ENCODE results near the gene LRRC8A. TPM values are rescaled to one million over a fixed set of nuclear protein-coding genes. Genes with fewer than 3 reads are reported as not detected.

Gene LRRC8A
- total and polyA plus RNA-seq, 9 donors, result 10.6 to 29.1 (median 21.3) TPM

DNA sequence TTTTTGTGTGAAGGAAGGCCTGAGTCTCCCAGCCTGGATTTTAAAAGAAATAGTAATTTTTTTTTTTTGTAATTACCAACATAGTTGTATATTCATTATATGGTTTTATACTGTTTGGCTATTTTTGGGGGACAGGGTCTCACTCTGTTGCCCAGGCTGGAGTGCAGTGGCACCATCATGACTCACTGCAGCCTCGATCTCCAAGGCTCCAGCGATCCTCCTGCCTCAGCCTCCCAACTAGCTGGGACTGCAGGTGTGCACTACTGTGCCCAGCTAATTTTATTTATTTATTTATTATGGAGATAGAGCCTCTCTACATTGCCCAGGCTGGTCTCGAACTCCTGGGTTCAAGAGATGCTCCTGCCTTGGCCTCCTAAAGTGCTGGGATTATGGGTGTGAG, 5.1 kb downstream of the LRRC8A start:
- 100% methylated on average over 1 of the region's 3 CpGs for WGBS (ENCODE audit: insufficient coverage)
- DNase-seq, result no peak
- Histone ChIP-seq H3K9me3 (replicated peaks; ENCODE audit: control insufficient read depth, low read depth, low read length) (no peaks in the 10 kb centered on the region), H3K4me1 (ENCODE audit: control insufficient read depth, insufficient read depth, low read length) (peaks cover 28% of the 10 kb centered on the region), H3K27me3 (ENCODE audit: control insufficient read depth, insufficient read depth, low read length) (no peaks in the 10 kb centered on the region), H3K4me3 (ENCODE audit: low read length) (no peak overlapping the region), H3K27ac (ENCODE audit: low read length) (no peak overlapping the region), H3K36me3 (ENCODE audit: control insufficient read depth, insufficient read depth, low read length) (peaks cover 59% of the 10 kb centered on the region)

GRCh38 chr9:128887914-128888350, 6.0 kb downstream of the LRRC8A start:
- H3K9me3 ChIP-seq (replicated peaks; ENCODE audit: control insufficient read depth, low read depth, low read length), result no peaks in the 10 kb centered on the region
- no peaks in the 10 kb centered on the region for H3K27me3 ChIP-seq (ENCODE audit: control insufficient read depth, insufficient read depth, low read length)
- H3K27ac ChIP-seq (ENCODE audit: low read length), result no peak overlapping the region
- peaks cover 35% of the 10 kb centered on the region for H3K4me1 ChIP-seq (ENCODE audit: control insufficient read depth, insufficient read depth, low read length)
- no peak for DNase-seq
- no peak overlapping the region for H3K4me3 ChIP-seq (ENCODE audit: low read length)
- H3K36me3 ChIP-seq (ENCODE audit: control insufficient read depth, insufficient read depth, low read length), result peaks cover 68% of the 10 kb centered on the region
- 43% methylated on average over 4 of the region's 9 CpGs for WGBS (ENCODE audit: insufficient coverage)

DNA sequence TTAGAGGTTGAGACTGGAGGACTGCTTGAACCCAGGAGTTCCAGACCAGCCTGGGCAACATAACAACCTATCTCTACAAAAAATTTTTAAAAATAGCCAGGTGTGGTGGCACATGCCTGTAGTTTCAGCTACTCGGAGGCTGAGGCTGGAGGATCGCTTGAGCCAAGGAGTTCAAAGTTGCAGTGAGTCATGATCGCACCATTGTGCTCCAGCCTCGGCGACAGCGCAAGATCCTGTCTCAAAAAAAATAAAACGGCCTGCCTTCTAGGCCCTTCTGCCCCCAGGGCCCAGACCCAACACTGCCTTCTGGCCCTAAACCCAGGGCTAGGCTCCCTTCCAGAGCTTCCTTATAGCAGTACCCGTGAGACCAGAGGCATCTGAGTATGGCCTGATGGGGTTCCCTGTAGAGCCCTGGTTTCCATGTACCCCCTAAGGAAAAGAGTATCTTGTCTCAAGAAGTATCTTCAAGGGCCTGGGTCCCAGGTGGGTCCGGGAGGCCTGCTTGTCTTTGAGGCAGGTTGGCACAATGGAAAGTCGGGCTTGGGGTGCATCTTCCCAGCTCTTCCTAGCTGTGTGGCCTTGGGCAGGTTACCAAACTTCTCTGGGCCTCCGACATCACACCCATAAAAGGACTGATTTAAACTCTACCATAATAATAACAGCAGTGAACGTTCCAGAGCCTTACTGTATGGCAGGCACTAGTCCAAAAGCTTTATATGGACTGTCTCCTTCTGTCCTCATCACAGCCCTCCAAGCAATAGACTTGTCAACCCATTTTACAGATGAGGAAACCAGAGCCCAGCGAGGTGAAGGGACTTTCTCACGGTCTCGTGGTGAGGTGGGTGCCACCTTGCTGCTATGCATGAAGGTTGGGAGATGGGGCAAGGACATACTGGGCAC, 9.6 kb downstream of the LRRC8A start:
- no peak overlapping the region for H3K27ac ChIP-seq (ENCODE audit: low read length)
- no peak for DNase-seq
- peaks cover 58% of the 10 kb centered on the region for H3K36me3 ChIP-seq (ENCODE audit: control insufficient read depth, insufficient read depth, low read length)
- no peak overlapping the region for H3K4me3 ChIP-seq (ENCODE audit: low read length)
- 81% methylated on average over 12 of the region's 15 CpGs for WGBS (ENCODE audit: insufficient coverage)
- no peaks in the 10 kb centered on the region for H3K9me3 ChIP-seq (replicated peaks; ENCODE audit: control insufficient read depth, low read depth, low read length)
- H3K27me3 ChIP-seq (ENCODE audit: control insufficient read depth, insufficient read depth, low read length), result no peaks in the 10 kb centered on the region
- H3K4me1 ChIP-seq (ENCODE audit: control insufficient read depth, insufficient read depth, low read length), result peaks cover 25% of the 10 kb centered on the region

DNA sequence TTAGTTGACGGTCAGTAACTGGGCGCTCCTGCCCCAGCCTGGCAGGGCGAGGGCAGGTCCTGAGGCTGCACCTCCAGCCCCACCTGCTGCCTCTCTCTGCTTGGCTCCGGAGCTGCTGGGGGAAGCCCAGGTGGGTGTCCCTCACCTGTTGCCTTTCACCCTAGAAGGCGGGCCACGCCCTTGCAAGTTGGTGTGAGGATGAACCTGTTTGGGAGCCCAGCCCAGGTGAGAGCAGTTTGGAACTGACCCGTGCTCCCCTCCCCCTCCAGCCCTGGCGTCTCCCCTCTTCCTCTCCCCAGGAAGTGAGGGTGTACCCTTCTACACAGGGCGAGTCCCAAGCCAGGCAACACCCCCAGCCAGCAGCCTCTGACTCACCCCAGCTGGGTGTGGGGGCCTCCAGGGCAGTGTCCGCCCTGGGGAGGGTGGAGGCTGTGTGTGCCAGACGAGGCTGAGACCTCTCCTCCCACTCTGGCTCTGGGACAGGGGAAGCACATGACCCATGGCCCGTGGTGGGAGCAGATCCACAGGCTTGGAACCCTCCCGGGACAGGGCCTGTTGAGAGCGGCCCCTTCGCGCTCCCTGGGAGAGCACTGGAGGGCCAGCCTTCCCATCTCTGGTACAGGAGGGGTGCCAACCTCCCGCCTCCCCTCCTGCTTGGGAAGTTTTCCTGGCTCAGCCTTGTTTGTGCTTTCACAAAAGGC, 10.4 kb downstream of the LRRC8A start:
- 83% methylated on average over 6 of the region's 17 CpGs for WGBS (ENCODE audit: insufficient coverage)
- Histone ChIP-seq H3K27me3 (ENCODE audit: control insufficient read depth, insufficient read depth, low read length) (no peaks in the 10 kb centered on the region), H3K4me3 (ENCODE audit: low read length) (no peak overlapping the region), H3K27ac (ENCODE audit: low read length) (peak overlapping the region; percentile 47), H3K4me1 (ENCODE audit: control insufficient read depth, insufficient read depth, low read length) (peaks cover 25% of the 10 kb centered on the region), H3K9me3 (replicated peaks; ENCODE audit: control insufficient read depth, low read depth, low read length) (no peaks in the 10 kb centered on the region), H3K36me3 (ENCODE audit: control insufficient read depth, insufficient read depth, low read length) (peaks cover 57% of the 10 kb centered on the region)
- DNase-seq, result peak; percentile 73

DNA sequence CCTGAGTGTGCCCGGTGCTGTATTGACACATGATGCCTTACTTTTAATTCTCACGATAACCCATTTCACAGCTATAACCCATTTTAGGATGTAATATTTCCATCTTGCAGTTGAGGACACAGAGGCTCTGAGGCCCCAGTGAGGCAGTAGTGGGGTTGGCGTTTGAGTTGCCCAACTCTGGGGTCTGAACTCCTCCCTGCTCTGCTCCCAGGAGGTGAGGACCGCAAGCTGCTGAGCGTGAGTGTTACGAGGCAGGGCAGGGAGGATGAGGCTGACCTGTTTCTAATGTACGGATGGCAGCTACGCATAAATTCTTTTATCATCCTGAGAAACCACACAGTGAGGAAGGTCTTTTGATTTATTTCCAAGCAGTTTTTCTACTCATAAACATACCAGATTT, 11.4 kb downstream of the LRRC8A start:
- Histone ChIP-seq H3K27me3 (ENCODE audit: control insufficient read depth, insufficient read depth, low read length) (no peaks in the 10 kb centered on the region), H3K4me1 (ENCODE audit: control insufficient read depth, insufficient read depth, low read length) (peaks cover 20% of the 10 kb centered on the region), H3K36me3 (ENCODE audit: control insufficient read depth, insufficient read depth, low read length) (peaks cover 58% of the 10 kb centered on the region), H3K27ac (ENCODE audit: low read length) (peak overlapping the region; percentile 47), H3K4me3 (ENCODE audit: low read length) (no peak overlapping the region), H3K9me3 (replicated peaks; ENCODE audit: control insufficient read depth, low read depth, low read length) (no peaks in the 10 kb centered on the region)
- WGBS (ENCODE audit: insufficient coverage), result 80% methylated on average over 1 of the region's 8 CpGs
- DNase-seq, result no peak

- H3K27me3 ChIP-seq (ENCODE audit: control insufficient read depth, insufficient read depth, low read length), result no peaks in the 10 kb centered on the region
- H3K9me3 ChIP-seq (replicated peaks; ENCODE audit: control insufficient read depth, low read depth, low read length), result no peaks in the 10 kb centered on the region
- H3K36me3 ChIP-seq (ENCODE audit: control insufficient read depth, insufficient read depth, low read length), result peaks cover 60% of the 10 kb centered on the region
- H3K27ac ChIP-seq (ENCODE audit: low read length), result no peak overlapping the region
- peaks cover 18% of the 10 kb centered on the region for H3K4me1 ChIP-seq (ENCODE audit: control insufficient read depth, insufficient read depth, low read length)
- no peak overlapping the region for H3K4me3 ChIP-seq (ENCODE audit: low read length)
- no peak for DNase-seq
- no CpG with 5 or more reads among the region's 2 CpGs for WGBS (ENCODE audit: insufficient coverage)
These were observed 12.8 kb downstream of the LRRC8A start for GRCh38 chr9:128894764-128895163.

GRCh38 chr9:128895556-128895955, 13.6 kb downstream of the LRRC8A start:
- Histone ChIP-seq H3K27ac (ENCODE audit: low read length) (no peak overlapping the region), H3K4me3 (ENCODE audit: low read length) (no peak overlapping the region), H3K4me1 (ENCODE audit: control insufficient read depth, insufficient read depth, low read length) (peaks cover 22% of the 10 kb centered on the region), H3K36me3 (ENCODE audit: control insufficient read depth, insufficient read depth, low read length) (peaks cover 57% of the 10 kb centered on the region), H3K27me3 (ENCODE audit: control insufficient read depth, insufficient read depth, low read length) (no peaks in the 10 kb centered on the region), H3K9me3 (replicated peaks; ENCODE audit: control insufficient read depth, low read depth, low read length) (no peaks in the 10 kb centered on the region)
- DNase-seq, result no peak
- WGBS (ENCODE audit: insufficient coverage), result 42% methylated on average over 2 of the region's 4 CpGs

GRCh38 chr9:128898382-128898781, 16.4 kb downstream of the LRRC8A start:
- H3K4me3 ChIP-seq (ENCODE audit: low read length), result no peak overlapping the region
- 90% methylated on average over 5 of the region's 5 CpGs for WGBS (ENCODE audit: insufficient coverage)
- no peaks in the 10 kb centered on the region for H3K9me3 ChIP-seq (replicated peaks; ENCODE audit: control insufficient read depth, low read depth, low read length)
- peaks cover 17% of the 10 kb centered on the region for H3K4me1 ChIP-seq (ENCODE audit: control insufficient read depth, insufficient read depth, low read length)
- H3K27me3 ChIP-seq (ENCODE audit: control insufficient read depth, insufficient read depth, low read length), result no peaks in the 10 kb centered on the region
- no peak overlapping the region for H3K27ac ChIP-seq (ENCODE audit: low read length)
- DNase-seq, result no peak
- peaks cover 39% of the 10 kb centered on the region for H3K36me3 ChIP-seq (ENCODE audit: control insufficient read depth, insufficient read depth, low read length)

GRCh38 chr9:128898845-128899565, 17.1 kb downstream of the LRRC8A start:
- 85% methylated on average over 6 of the region's 18 CpGs for WGBS (ENCODE audit: insufficient coverage)
- no peaks in the 10 kb centered on the region for H3K27me3 ChIP-seq (ENCODE audit: control insufficient read depth, insufficient read depth, low read length)
- no peaks in the 10 kb centered on the region for H3K9me3 ChIP-seq (replicated peaks; ENCODE audit: control insufficient read depth, low read depth, low read length)
- H3K27ac ChIP-seq (ENCODE audit: low read length), result no peak overlapping the region
- H3K36me3 ChIP-seq (ENCODE audit: control insufficient read depth, insufficient read depth, low read length), result peaks cover 36% of the 10 kb centered on the region
- DNase-seq, result no peak
- no peak overlapping the region for H3K4me3 ChIP-seq (ENCODE audit: low read length)
- peaks cover 17% of the 10 kb centered on the region for H3K4me1 ChIP-seq (ENCODE audit: control insufficient read depth, insufficient read depth, low read length)

All from muscle of leg (tissue), 11 donors.